H1 (cell line): ENCODE measurements around the gene SLC41A2. TPM values are rescaled to one million over a fixed set of nuclear protein-coding genes. Genes with fewer than 3 reads are reported as not detected.

Experiments used
- CTCF ChIA-PET: fragments of 300-600 bp; sonication (Branson Sonifier 250); formaldehyde crosslinking; loops from one replicate; lab custom pipeline; 2021; ENCODE audit not compliant: partially characterized antibody; lab: Charles Lee
- POLR2A ChIA-PET: fragments of 300-600 bp; sonication (Branson Sonifier 250); formaldehyde crosslinking; loops from one replicate; lab custom pipeline; 2021; ENCODE audit warnings: inconsistent platforms; ENCODE audit not compliant: partially characterized antibody; lab: Charles Lee
- DNase-seq, 2 experiments: peaks; one replicate each; pipeline versions ENCODE4 v3.0.0 to v3.0.0-alpha.2; 2010 to 2022; ENCODE audit warnings: low spot score in 2 of 2, low read depth in 1 of 2, mixed read lengths in 1 of 2
- FAIRE-seq: peaks from 2 replicates; lab custom pipeline; 2011; peaks lifted over from hg19 to GRCh38; lab: Jason Lieb, UNC
- H2AFZ ChIP-seq: 2 replicates; pipeline ENCODE4 v1.8.1; 2012; ENCODE audit warnings: low read length, inconsistent platforms
- H2AK5ac ChIP-seq: 2 replicates; pipeline ENCODE4 v1.6.1; 2013; ENCODE audit warnings: low read depth, low read length
- H2BK120ac ChIP-seq: replicated peaks from 2 replicates; pipeline ENCODE3; 2013; ENCODE audit warnings: low read depth, low read length, inconsistent platforms
- H2BK12ac ChIP-seq: 2 replicates; pipeline ENCODE4 v1.6.1; 2013; ENCODE audit warnings: low read depth, low read length
- H2BK15ac ChIP-seq: 2 replicates; pipeline ENCODE4 v1.6.1; 2013; ENCODE audit warnings: low read length
- H2BK20ac ChIP-seq: 2 replicates; pipeline ENCODE4 v1.6.1; 2013; ENCODE audit warnings: low read length
- H2BK5ac ChIP-seq: 2 replicates; pipeline ENCODE4 v1.6.1; 2013; ENCODE audit warnings: low read depth, low read length
- H3K14ac ChIP-seq: 2 replicates; pipeline ENCODE4 v1.6.1; 2013; ENCODE audit warnings: inconsistent platforms; ENCODE audit not compliant: insufficient read length
- H3K18ac ChIP-seq: 2 replicates; pipeline ENCODE4 v1.6.1; 2013; ENCODE audit warnings: low read length; ENCODE audit errors: extremely low read depth
- H3K23ac ChIP-seq: 2 replicates; pipeline ENCODE4 v1.6.1; 2013; ENCODE audit warnings: inconsistent platforms; ENCODE audit not compliant: insufficient read length
- H3K23me2 ChIP-seq: 2 replicates; pipeline ENCODE4 v1.6.1; 2013; ENCODE audit warnings: low read depth, low read length
- H3K27ac ChIP-seq: 2 replicates; pipeline ENCODE4 v1.6.1; 2011; ENCODE audit warnings: low read depth, low read length, inconsistent platforms
- H3K27me3 ChIP-seq, 4 experiments: replicated peaks in 1 of 4; 1 replicate in 1 of 4; 2 replicates in 3 of 4; pipeline versions ENCODE4 v1.6.1 to v1.8.1; 2011 to 2013; ENCODE audit warnings: low read length in 3 of 4, mild to moderate bottlenecking in 3 of 4, inconsistent platforms in 2 of 4, mixed read lengths in 2 of 4, moderate library complexity in 1 of 4; ENCODE audit not compliant: control insufficient read depth in 3 of 4, insufficient read depth in 3 of 4; ENCODE audit errors: extremely low read depth in 1 of 4
- H3K36me3 ChIP-seq, 4 experiments: 2 replicates each; pipeline versions ENCODE4 v1.6.1 to v1.8.1; 2011 to 2013; ENCODE audit warnings: mild to moderate bottlenecking in 4 of 4, low read length in 3 of 4, moderate library complexity in 2 of 4, control low read depth in 1 of 4, inconsistent platforms in 1 of 4; ENCODE audit not compliant: insufficient read depth in 4 of 4, control insufficient read depth in 2 of 4
- H3K4ac ChIP-seq: replicated peaks from 2 replicates; pipeline ENCODE3; 2013; ENCODE audit warnings: low read length, low read depth, mixed read lengths, inconsistent platforms; ENCODE audit not compliant: insufficient read length
- H3K4me1 ChIP-seq, 4 experiments: replicated peaks in 1 of 4; 1 replicate in 1 of 4; 2 replicates in 3 of 4; pipeline versions ENCODE4 v1.6.1 to v1.8.1; 2011 to 2013; ENCODE audit warnings: low read length in 3 of 4, inconsistent platforms in 2 of 4, mixed read lengths in 1 of 4; ENCODE audit not compliant: insufficient read depth in 4 of 4, control insufficient read depth in 3 of 4
- H3K4me2 ChIP-seq, 2 experiments: 2 replicates each; pipeline versions ENCODE4 v1.6.1 to v1.8.1; 2011 to 2013; ENCODE audit warnings: low read depth in 2 of 2, low read length in 2 of 2, control low read depth in 1 of 2, inconsistent platforms in 1 of 2, mild to moderate bottlenecking in 1 of 2; ENCODE audit not compliant: insufficient read depth in 1 of 2
- H3K4me3 ChIP-seq, 4 experiments: fragments of 200-600, 300-600 bp in 1 of 4; sonication (generic), shearing (Covaris generic), sonication (Bioruptor Twin) in 1 of 4; 2 replicates each; pipeline versions ENCODE4 v1.5.1 to v1.8.1; 2011 to 2016; ENCODE audit warnings: low read length in 4 of 4, low read depth in 3 of 4, control low read depth in 2 of 4, inconsistent platforms in 2 of 4, mild to moderate bottlenecking in 2 of 4, mixed read lengths in 1 of 4, moderate library complexity in 1 of 4; ENCODE audit not compliant: insufficient read depth in 2 of 4; ENCODE audit errors: extremely low read depth in 1 of 4
- H3K56ac ChIP-seq: replicated peaks from 2 replicates; pipeline ENCODE3; 2013; ENCODE audit warnings: low read depth, mild to moderate bottlenecking, mixed read lengths, low read length, inconsistent platforms; ENCODE audit not compliant: insufficient read length
- H3K79me1 ChIP-seq: 2 replicates; pipeline ENCODE4 v1.6.1; 2013; ENCODE audit warnings: low read depth, low read length, control low read depth
- H3K79me2 ChIP-seq, 2 experiments: 2 replicates each; pipeline versions ENCODE4 v1.6.1 to v1.8.1; 2012 to 2013; ENCODE audit warnings: low read length in 2 of 2, mild to moderate bottlenecking in 2 of 2, inconsistent platforms in 1 of 2; ENCODE audit not compliant: insufficient read depth in 2 of 2, control insufficient read depth in 1 of 2
- H3K9ac ChIP-seq, 4 experiments: replicated peaks in 1 of 4; 1 replicate in 1 of 4; 2 replicates in 3 of 4; pipeline versions ENCODE4 v1.6.1 to v1.8.1; 2011 to 2013; ENCODE audit warnings: low read depth in 3 of 4, low read length in 3 of 4, control low read depth in 2 of 4, mild to moderate bottlenecking in 2 of 4, moderate library complexity in 2 of 4, inconsistent platforms in 1 of 4; ENCODE audit errors: extremely low read depth in 1 of 4
- H3K9me3 ChIP-seq, 2 experiments: 2 replicates each; pipeline versions ENCODE4 v1.6.1 to v1.8.1; 2012 to 2013; ENCODE audit warnings: mild to moderate bottlenecking in 2 of 2, moderate library complexity in 2 of 2, control low read depth in 1 of 2, inconsistent platforms in 1 of 2, low read depth in 1 of 2, low read length in 1 of 2, mixed read lengths in 1 of 2; ENCODE audit not compliant: insufficient read depth in 2 of 2
- H4K20me1 ChIP-seq, 2 experiments: replicated peaks in 1 of 2; 2 replicates each; pipeline versions ENCODE3 to v1.8.1; 2011 to 2013; ENCODE audit warnings: inconsistent platforms in 2 of 2, low read length in 2 of 2, mild to moderate bottlenecking in 1 of 2; ENCODE audit not compliant: insufficient read depth in 2 of 2, control insufficient read depth in 1 of 2
- H4K5ac ChIP-seq: 2 replicates; pipeline ENCODE4 v1.6.1; 2013; ENCODE audit warnings: low read length, low read depth, mixed read lengths, inconsistent platforms; ENCODE audit not compliant: insufficient read length
- H4K8ac ChIP-seq: 2 replicates; pipeline ENCODE4 v1.8.0; 2013; ENCODE audit warnings: mild to moderate bottlenecking, moderate library complexity, low read length, inconsistent platforms; ENCODE audit not compliant: insufficient read depth; ENCODE audit errors: extremely low read depth
- H4K91ac ChIP-seq: replicated peaks from 2 replicates; pipeline ENCODE3; 2013; ENCODE audit warnings: low read length, mixed read lengths, inconsistent platforms; ENCODE audit not compliant: insufficient read length
- ASH2L ChIP-seq: fragments of 200-600, 300-600 bp; sonication (generic); IDR thresholded peaks from one replicate; pipeline ENCODE4 v1.7.1; 2017; ENCODE audit warnings: low read length
- ATF2 ChIP-seq: IDR thresholded peaks from 2 replicates; pipeline ENCODE4 v1.6.1; 2012; ENCODE audit warnings: low read length, inconsistent platforms
- POU5F1 ChIP-seq: IDR thresholded peaks from 2 replicates; pipeline ENCODE4 v1.6.1; 2011; ENCODE audit warnings: low read depth, mild to moderate bottlenecking, low read length, moderate library complexity
- SAP30 ChIP-seq: fragments of 300-600 bp; sonication (generic); IDR thresholded peaks from 2 replicates; pipeline ENCODE4 v1.7.1; 2012; ENCODE audit warnings: low read length, moderate library complexity, mild to moderate bottlenecking, inconsistent platforms; ENCODE audit not compliant: insufficient read depth, insufficient replicate concordance
- SP2 ChIP-seq: IDR thresholded peaks from 2 replicates; pipeline ENCODE4 v1.6.1; 2012; ENCODE audit warnings: mild to moderate bottlenecking, low read length, inconsistent platforms
- WGBS, 2 experiments: shearing (Covaris generic) in 1 of 2; methylation state at CpG; one replicate each; pipeline versions ENCODE4 v1.1.6 to v1.1.7; 2013 to 2015; ENCODE audit warnings: low lambda C conversion rate in 2 of 2, mixed read lengths in 2 of 2, inconsistent platforms in 1 of 2, low coverage in 1 of 2, missing lambda C conversion rate in 1 of 2; ENCODE audit not compliant: insufficient replicate concordance in 2 of 2, insufficient coverage in 1 of 2, insufficient read length in 1 of 2; ENCODE audit errors: extremely low coverage in 1 of 2, missing lambda C conversion rate in 1 of 2; 5-methylcytosine and 5-hydroxymethylcytosine counted together
- polyA plus RNA-seq, 7 experiments: library from polyadenylated mRNA; depleted of rRNA in 3 of 7; stranded (reverse) in 5 of 7; unstranded in 2 of 7; fragments of >200 nt in 5 of 7; fragments of 200-250 nt in 2 of 7; gene quantifications; 1 replicate in 5 of 7; 2 replicates in 1 of 7; 4 replicates in 1 of 7; pipeline versions ENCODE4 v1.2.1 to v1.2.3, GENCODE V29; 2011 to 2013; ENCODE audit warnings: missing spikeins in 2 of 7, mixed read lengths in 2 of 7
- total RNA-seq: library from RNA; stranded (reverse); fragmentation: NEBNext Ultra II Directional; extraction: Animal tissue kit (Norgen Biotek cat#: 25700); gene quantifications from 2 replicates; pipeline ENCODE4 v1.2.1, GENCODE V29; 2021

SLC41A2 gene
- total and polyA plus RNA-seq, 2 of the 8 experiments (the other 6 are each of a cell fraction or from before 2014, with no cell fraction given), result 0.79 to 3.0 TPM

- 88% methylated on average over 3 of the region's 3 CpGs; no CpG with 5 or more reads in 1 of the 2 experiments for WGBS, 2 experiments
- TF ChIP-seq ATF2, result no peak
- TF ChIP-seq ASH2L, result no peak
- TF ChIP-seq SAP30, result no peak
- no peak for TF ChIP-seq SP2
- no peak for TF ChIP-seq POU5F1
These were observed 36.2 kb upstream of the SLC41A2 start for GRCh38 chr12:104994336-104994735.

More at GRCh38 chr12:104994336-104994735, 36.2 kb upstream of the SLC41A2 start:
- no peak overlapping the region for H2BK20ac ChIP-seq
- H3K27me3 ChIP-seq, result no peaks in the 10 kb centered on the region
- no peak overlapping the region for H2BK15ac ChIP-seq
- no peak overlapping the region for H2AFZ ChIP-seq
- no peaks in the 10 kb centered on the region for H3K23me2 ChIP-seq
- peaks cover 4% of the 10 kb centered on the region; the same call in 1 of the 2 replicates for H3K79me1 ChIP-seq
- H2BK5ac ChIP-seq, result no peak overlapping the region
- H4K91ac ChIP-seq, result no peak overlapping the region
- H3K36me3 ChIP-seq, result peaks cover 16 to 71% (median 55%) of the 10 kb centered on the region in 4 experiments
- no peak overlapping the region for H3K4me3 ChIP-seq
- H3K9ac ChIP-seq, result no peak overlapping the region
- POLR2A ChIA-PET, result interaction anchor here (1.2 kb wide), 1 partner anchor 10 kb away, joined by 3 read pairs; no protein-coding TSS in a partner anchor
- FAIRE-seq (no peak), DNase-seq (no peak)
- H3K79me2 ChIP-seq, result peaks cover 0 to 16% of the 10 kb centered on the region in 2 experiments; a peak in 2 of 4 replicates
- no peak overlapping the region for H3K56ac ChIP-seq
- H4K5ac ChIP-seq, result no peak overlapping the region
- no peaks in the 10 kb centered on the region for H3K9me3 ChIP-seq
- no peak overlapping the region for H3K23ac ChIP-seq
- no peak overlapping the region for H2BK12ac ChIP-seq
- no peak overlapping the region for H4K8ac ChIP-seq
- no peak overlapping the region for H2BK120ac ChIP-seq
- H3K4ac ChIP-seq, result no peak overlapping the region
- H3K4me2 ChIP-seq, result no peak overlapping the region
- no peaks in the 10 kb centered on the region for H3K4me1 ChIP-seq
- no peak overlapping the region for H3K14ac ChIP-seq
- H3K18ac ChIP-seq, result no peak overlapping the region
- no peak overlapping the region for H2AK5ac ChIP-seq
- H3K27ac ChIP-seq, result no peak overlapping the region
- peaks cover 0 to 9% of the 10 kb centered on the region in 2 experiments for H4K20me1 ChIP-seq
- CTCF ChIA-PET, result interaction anchor here (0.6 kb wide), 1 partner anchor 97 kb away, joined by 3 read pairs; no protein-coding TSS in a partner anchor
